PC-3 (cell line): Measurements from ENCODE around the gene FAM98C. TPM values are rescaled to one million over a fixed set of nuclear protein-coding genes. Genes with fewer than 3 reads are reported as not detected.

ENCODE experiments used
- total RNA-seq: library from RNA; depleted of rRNA; stranded (reverse); fragments of >200 nt; gene quantifications from 2 replicates; pipeline ENCODE4 v1.2.3, GENCODE V29; 2014; rRNA removed

The FAM98C gene
- total RNA-seq, 1 experiment from 2014 or later = 23.5 TPM

Other genes starting within 250 kb of the FAM98C start
- gene DPF1, start 178.9 kb upstream of the FAM98C start, total RNA-seq = 7.7 and 8.1 TPM in 2 replicates
- gene PPP1R14A, start 146.7 kb upstream of the FAM98C start, total RNA-seq = not detected in 2 replicates
- 442 and 650 TPM in 2 replicates for gene SPINT2, start 138.5 kb upstream of the FAM98C start, total RNA-seq
- 169 and 212 TPM in 2 replicates for gene C19orf33, start 98.8 kb upstream of the FAM98C start, total RNA-seq
- 62.9 and 72.3 TPM in 2 replicates for gene YIF1B, start 87.1 kb upstream of the FAM98C start, total RNA-seq
- 3.3 and 6.7 TPM in 2 replicates for gene KCNK6, start 83.2 kb upstream of the FAM98C start, total RNA-seq
- 0.44 and 2.5 TPM in 2 replicates for gene CATSPERG, start 67.3 kb upstream of the FAM98C start, total RNA-seq
- 290 and 367 TPM in 2 replicates for gene PSMD8, start 28.5 kb upstream of the FAM98C start, total RNA-seq
- 0.29 and 0.73 TPM in 2 replicates for gene GGN, start 15.1 kb upstream of the FAM98C start, total RNA-seq
- gene SPRED3, start 14.4 kb upstream of the FAM98C start, total RNA-seq = 3.1 and 4.1 TPM in 2 replicates
- gene RASGRP4, start 23.1 kb downstream of the FAM98C start, total RNA-seq = not detected in 2 replicates
- not detected in 2 replicates for gene RYR1, start 30.6 kb downstream of the FAM98C start, total RNA-seq
- 0.63 and 2.3 TPM in 2 replicates for gene MAP4K1, start 214.9 kb downstream of the FAM98C start, total RNA-seq
- gene EIF3K, start 216.1 kb downstream of the FAM98C start, total RNA-seq = 310 and 414 TPM in 2 replicates
- 382 and 397 TPM in 2 replicates for gene ACTN4, start 244.6 kb downstream of the FAM98C start, total RNA-seq